Stomach (tissue), 9 donors: ENCODE data around the gene PODXL2. TPM values are rescaled to one million over a fixed set of nuclear protein-coding genes. Genes with fewer than 3 reads are reported as not detected.

ENCODE experiments used
- DNase-seq, 2 donors: peaks; one replicate each; pipeline versions ENCODE4 v3.0.0 to v3.0.0-alpha.2; 2013 to 2019
- H3K27ac ChIP-seq, 5 donors: fragments of 200-600 bp in 4 of 5; sonication (generic) in 4 of 5; one replicate each; pipeline ENCODE4 v1.5.1; 2013 to 2019; ENCODE audit warnings: mild to moderate bottlenecking in 1 of 5, moderate library complexity in 1 of 5
- H3K27me3 ChIP-seq, 3 donors: fragments of 200-600 bp; sonication (generic); one replicate each; pipeline ENCODE4 v1.5.1; 2017 to 2019; ENCODE audit warnings: mixed run types in 1 of 3
- H3K36me3 ChIP-seq, 4 donors: fragments of 200-600 bp; sonication (generic); 1 replicate in 3 of 4; 2 replicates in 1 of 4; pipeline ENCODE4 v1.5.1; 2016 to 2019
- H3K4me1 ChIP-seq, 4 donors: fragments of 200-600 bp; sonication (generic); one replicate each; pipeline ENCODE4 v1.5.1; 2016 to 2019
- H3K4me3 ChIP-seq, 4 donors: fragments of 200-600 bp; sonication (generic) in 3 of 4; one replicate each; pipeline ENCODE4 v1.5.1; 2016 to 2019; ENCODE audit warnings: mild to moderate bottlenecking in 1 of 4
- H3K9me3 ChIP-seq, 4 donors: fragments of 200-600 bp; sonication (generic); one replicate each; pipeline ENCODE4 v1.5.1; 2016 to 2019
- EP300 ChIP-seq: sonication (generic); formaldehyde crosslinking; IDR thresholded peaks from one replicate; pipeline ENCODE4 v1.6.1; 2017; ENCODE audit warnings: antibody characterized with exemption
- POLR2A ChIP-seq, 4 donors: fragments of 450-650 bp; IDR thresholded peaks; one replicate each; pipeline ENCODE4 v1.6.1; 2016; ENCODE audit warnings: antibody characterized with exemption in 4 of 4, control low read depth in 2 of 4, mild to moderate bottlenecking in 1 of 4, moderate library complexity in 1 of 4
- POLR2AphosphoS5 ChIP-seq, 3 donors: sonication (generic); formaldehyde crosslinking; IDR thresholded peaks; one replicate each; pipeline ENCODE4 v1.6.1; 2016; ENCODE audit warnings: antibody characterized with exemption in 3 of 3
- WGBS, 5 donors: extraction: QIAGEN DNeasy Blood & Tissue Kit in 3 of 5; methylation state at CpG; one replicate each; pipeline versions ENCODE4 v1.1.5 to v1.1.7; 2013 to 2018; 5-methylcytosine and 5-hydroxymethylcytosine counted together
- intact Hi-C: fragments of 100-400 bp; cut with DNase I; formaldehyde crosslinking; loops from one replicate; pipeline ENCODE4 v1.15.1; 2023; ENCODE audit warnings: low total_unique reads
- polyA plus RNA-seq, 3 donors: library from polyadenylated mRNA; stranded (reverse); fragments of 200-250 nt; gene quantifications; one replicate each; pipeline ENCODE4 v1.2.3, GENCODE V29; 2013
- total RNA-seq, 5 donors: library from RNA; depleted of rRNA; stranded (reverse); fragments of >200 nt; gene quantifications; one replicate each; pipeline versions ENCODE4 v1.1.0 to v1.2.3, GENCODE V29; 2014 to 2016
- TF ChIP-seq, protein P1 (sequence below), 7 experiments: fragments of 450-650 bp in 4 of 7; fragments of 200-600 bp in 3 of 7; sonication (generic) in 3 of 7; IDR thresholded peaks; one replicate each; pipeline ENCODE4 v1.5.1; 2016 to 2019; ENCODE audit warnings: antibody characterized with exemption in 7 of 7, control low read depth in 2 of 7, mild to moderate bottlenecking in 1 of 7
- donor health status: healthy with polysubstance abuse.
- donor health status: Bipolar disorder and iron deficiency.
- donor health status: healthy.

The PODXL2 gene
- total and polyA plus RNA-seq, 8 donors = 5.3 to 50.9 (median 12.1) TPM

DNA sequence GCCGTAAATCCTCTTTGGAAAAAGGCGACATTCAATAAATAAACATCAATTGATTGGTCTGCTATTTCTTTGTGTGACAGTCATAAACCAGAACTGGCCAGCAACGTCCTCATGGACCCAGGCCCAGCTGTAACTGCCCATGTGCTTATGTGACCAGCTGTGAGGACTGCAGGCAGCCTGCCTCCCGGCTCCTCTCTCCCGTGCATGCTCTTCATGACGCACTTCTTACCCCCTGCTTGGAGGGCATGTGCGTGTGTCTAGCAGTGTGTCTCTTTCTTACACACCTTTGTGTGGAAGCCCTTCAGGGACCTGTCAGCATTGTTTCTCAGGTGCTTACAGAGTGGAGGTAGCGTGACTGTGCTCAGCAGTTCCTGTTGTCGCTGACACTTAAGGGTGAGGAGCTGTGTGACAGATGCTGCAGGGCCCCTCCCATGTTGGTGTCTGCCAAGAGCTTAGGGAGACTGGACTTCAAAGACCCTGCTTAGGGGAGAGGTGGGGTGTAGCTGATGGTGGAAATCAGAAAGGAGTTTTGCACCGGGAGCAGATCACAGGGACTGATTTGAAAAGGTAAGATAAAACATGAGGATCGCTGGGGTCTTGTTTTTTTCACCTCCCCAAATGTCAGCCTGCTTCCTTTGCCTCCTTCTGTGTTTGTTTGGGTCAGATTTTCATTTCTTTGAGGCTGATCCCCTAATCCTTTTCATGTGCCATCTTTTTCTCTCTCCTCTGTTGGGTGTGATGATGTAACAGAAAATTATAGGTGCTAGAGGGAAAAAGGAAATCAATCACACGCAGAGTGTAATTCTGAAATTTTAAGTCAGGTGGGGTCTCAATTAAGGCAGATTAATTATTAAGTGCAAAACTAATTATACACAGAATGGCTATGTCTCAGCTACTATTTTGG, 2.1 kb downstream of the PODXL2 start:
- intact Hi-C loops = no loop called here
- TF ChIP-seq POLR2A (IDR thresholded peaks at IDR 0.05) = no peak
- TF ChIP-seq POLR2AphosphoS5 (IDR thresholded peaks at IDR 0.05) = no peak
- no peak for TF ChIP-seq EP300
- TF ChIP-seq, protein P1, sequence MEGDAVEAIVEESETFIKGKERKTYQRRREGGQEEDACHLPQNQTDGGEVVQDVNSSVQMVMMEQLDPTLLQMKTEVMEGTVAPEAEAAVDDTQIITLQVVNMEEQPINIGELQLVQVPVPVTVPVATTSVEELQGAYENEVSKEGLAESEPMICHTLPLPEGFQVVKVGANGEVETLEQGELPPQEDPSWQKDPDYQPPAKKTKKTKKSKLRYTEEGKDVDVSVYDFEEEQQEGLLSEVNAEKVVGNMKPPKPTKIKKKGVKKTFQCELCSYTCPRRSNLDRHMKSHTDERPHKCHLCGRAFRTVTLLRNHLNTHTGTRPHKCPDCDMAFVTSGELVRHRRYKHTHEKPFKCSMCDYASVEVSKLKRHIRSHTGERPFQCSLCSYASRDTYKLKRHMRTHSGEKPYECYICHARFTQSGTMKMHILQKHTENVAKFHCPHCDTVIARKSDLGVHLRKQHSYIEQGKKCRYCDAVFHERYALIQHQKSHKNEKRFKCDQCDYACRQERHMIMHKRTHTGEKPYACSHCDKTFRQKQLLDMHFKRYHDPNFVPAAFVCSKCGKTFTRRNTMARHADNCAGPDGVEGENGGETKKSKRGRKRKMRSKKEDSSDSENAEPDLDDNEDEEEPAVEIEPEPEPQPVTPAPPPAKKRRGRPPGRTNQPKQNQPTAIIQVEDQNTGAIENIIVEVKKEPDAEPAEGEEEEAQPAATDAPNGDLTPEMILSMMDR (IDR thresholded peaks at IDR 0.05) = no peak
- Histone ChIP-seq H3K27ac (no peak overlapping the region), H3K27me3 (peaks cover 0 to 20% (median 0%) of the 10 kb centered on the region in 3 donors), H3K4me1 (peaks cover 13 to 22% (median 15%) of the 10 kb centered on the region in 4 donors), H3K9me3 (no peaks in the 10 kb centered on the region), H3K36me3 (no peaks in the 10 kb centered on the region), H3K4me3 (no peak overlapping the region)
- peak in 1 of 2 donors; percentile 18 for DNase-seq
- 87 to 90% (median 89%) methylated on average over 12 of the region's 12 CpGs for WGBS, 5 donors

DNA sequence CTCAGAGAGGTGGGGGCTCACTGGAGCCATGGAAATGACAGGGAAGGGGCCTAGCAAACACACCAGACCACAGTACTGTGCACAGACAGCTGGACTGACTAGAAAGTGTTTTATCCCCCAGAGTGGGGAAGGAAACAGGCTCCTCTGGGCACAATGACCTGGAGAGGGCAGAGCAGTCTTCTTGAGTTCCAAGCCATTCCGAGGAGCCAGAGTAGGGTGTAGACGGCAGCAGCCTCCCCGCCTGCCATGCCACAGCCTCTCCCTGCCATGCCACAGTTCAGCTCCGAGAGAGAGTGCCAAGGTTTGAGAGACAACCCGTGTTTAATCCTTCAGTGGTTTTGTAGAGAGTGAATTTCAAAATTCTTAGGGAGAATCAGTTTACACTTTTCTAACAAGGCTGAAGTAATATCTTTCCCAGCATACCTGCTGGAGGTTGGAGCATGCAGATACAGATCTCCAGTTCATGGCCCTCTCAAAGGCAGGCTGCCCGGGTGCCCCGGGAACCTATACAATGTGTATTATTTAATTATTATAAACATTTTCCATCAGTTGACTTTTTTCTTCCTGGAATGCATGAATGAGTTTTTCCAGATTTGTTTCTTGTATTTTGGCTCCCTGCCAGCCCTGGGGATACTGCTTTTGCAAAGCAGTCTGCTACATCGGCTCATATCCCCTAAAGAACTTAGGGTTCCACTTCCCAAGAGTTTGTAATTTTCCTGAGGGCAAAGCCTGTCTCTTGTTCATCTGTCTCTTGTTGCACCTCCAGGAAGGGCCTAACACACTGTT, 3.2 kb downstream of the PODXL2 start:
- WGBS, 5 donors = 58 to 72% (median 67%) methylated on average over 8 of the region's 8 CpGs
- Histone ChIP-seq H3K36me3 (no peaks in the 10 kb centered on the region), H3K27me3 (peaks cover 0 to 20% (median 0%) of the 10 kb centered on the region in 3 donors), H3K4me1 (peaks cover 13 to 22% (median 15%) of the 10 kb centered on the region in 4 donors), H3K9me3 (no peaks in the 10 kb centered on the region), H3K27ac (no peak overlapping the region), H3K4me3 (no peak overlapping the region)
- peak in 1 of 2 donors; percentile 59 for DNase-seq
- TF ChIP-seq POLR2A (IDR thresholded peaks at IDR 0.05) (no peak), POLR2AphosphoS5 (IDR thresholded peaks at IDR 0.05) (no peak), EP300 (no peak)
- TF ChIP-seq, protein P1 (IDR thresholded peaks at IDR 0.05) = no peak
- intact Hi-C loops = no loop called here

DNA sequence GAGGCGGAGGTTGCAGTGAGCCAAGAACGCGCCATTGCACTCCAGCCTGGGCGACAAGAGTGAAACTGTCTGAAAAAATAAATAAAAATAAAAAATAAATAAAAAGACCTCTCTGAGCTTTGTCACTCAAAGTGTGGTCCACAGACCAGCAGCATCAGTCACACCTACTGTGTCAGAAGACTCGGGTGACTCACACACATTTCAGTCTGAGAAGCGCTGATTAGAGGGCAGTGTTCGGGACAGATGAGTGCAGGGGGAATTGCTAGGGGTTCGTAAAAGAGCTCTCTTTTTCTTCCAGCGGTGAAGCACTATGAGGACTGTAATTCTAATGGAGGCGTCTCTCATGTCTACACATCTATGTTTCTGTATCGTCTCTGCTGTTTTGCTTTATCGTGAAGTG, 5.7 kb downstream of the PODXL2 start:
- TF ChIP-seq POLR2A (IDR thresholded peaks at IDR 0.05) (no peak), EP300 (no peak), POLR2AphosphoS5 (IDR thresholded peaks at IDR 0.05) (no peak)
- TF ChIP-seq, protein P1 (IDR thresholded peaks at IDR 0.05) = no peak
- Histone ChIP-seq H3K27ac (no peak overlapping the region), H3K4me1 (peaks cover 9 to 12% (median 11%) of the 10 kb centered on the region in 4 donors), H3K4me3 (no peak overlapping the region), H3K27me3 (peaks cover 0 to 12% (median 0%) of the 10 kb centered on the region in 3 donors), H3K36me3 (peaks cover 0 to 5% (median 0%) of the 10 kb centered on the region in 4 donors), H3K9me3 (no peaks in the 10 kb centered on the region)
- WGBS, 5 donors = 93 to 96% (median 94%) methylated on average over 12 of the region's 12 CpGs
- intact Hi-C loops = no loop called here
- no peak for DNase-seq

DNA sequence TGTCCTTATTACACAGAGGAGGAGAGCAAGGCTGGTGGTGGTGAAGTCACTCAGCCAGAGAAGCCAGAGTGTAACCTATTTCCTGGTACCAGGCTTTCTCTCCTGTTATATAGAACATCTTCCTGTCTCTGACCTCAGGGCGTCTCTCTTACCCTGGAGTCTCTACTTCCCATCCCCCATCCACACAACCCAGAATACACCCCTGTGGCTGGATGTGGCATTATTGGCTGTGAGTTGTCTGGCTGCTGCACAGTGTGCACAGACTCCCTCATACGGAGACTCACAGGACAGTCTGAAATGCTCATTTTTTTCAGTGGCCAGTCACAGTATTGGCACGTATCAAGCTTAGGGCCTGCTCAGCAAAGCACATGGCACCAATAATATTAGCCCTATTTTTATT, 8.6 kb downstream of the PODXL2 start:
- Histone ChIP-seq H3K4me3 (no peak overlapping the region), H3K36me3 (peaks cover 0 to 8% (median 0%) of the 10 kb centered on the region in 4 donors), H3K9me3 (no peaks in the 10 kb centered on the region), H3K27ac (no peak overlapping the region), H3K27me3 (no peaks in the 10 kb centered on the region), H3K4me1 (no peaks in the 10 kb centered on the region)
- peak in 1 of 2 donors; percentile 30 for DNase-seq
- WGBS, 5 donors = 73 to 89% (median 87%) methylated on average over 3 of the region's 3 CpGs
- no peak for TF ChIP-seq POLR2A (IDR thresholded peaks at IDR 0.05)
- TF ChIP-seq POLR2AphosphoS5 (IDR thresholded peaks at IDR 0.05) = no peak
- no peak for TF ChIP-seq EP300
- TF ChIP-seq, protein P1 (IDR thresholded peaks at IDR 0.05) = no peak
- intact Hi-C loops = no loop called here
